ENCODE results near the gene LAMB3. TPM values are rescaled to one million over a fixed set of nuclear protein-coding genes. Genes with fewer than 3 reads are reported as not detected.
A peak's percentile ranks its signal among the peaks of the same experiment; 100 is the strongest.

The LAMB3 gene
- polyA plus RNA-seq, 1 of the 3 experiments (the other 2 are of a cell fraction), result 18.0 TPM

DNA sequence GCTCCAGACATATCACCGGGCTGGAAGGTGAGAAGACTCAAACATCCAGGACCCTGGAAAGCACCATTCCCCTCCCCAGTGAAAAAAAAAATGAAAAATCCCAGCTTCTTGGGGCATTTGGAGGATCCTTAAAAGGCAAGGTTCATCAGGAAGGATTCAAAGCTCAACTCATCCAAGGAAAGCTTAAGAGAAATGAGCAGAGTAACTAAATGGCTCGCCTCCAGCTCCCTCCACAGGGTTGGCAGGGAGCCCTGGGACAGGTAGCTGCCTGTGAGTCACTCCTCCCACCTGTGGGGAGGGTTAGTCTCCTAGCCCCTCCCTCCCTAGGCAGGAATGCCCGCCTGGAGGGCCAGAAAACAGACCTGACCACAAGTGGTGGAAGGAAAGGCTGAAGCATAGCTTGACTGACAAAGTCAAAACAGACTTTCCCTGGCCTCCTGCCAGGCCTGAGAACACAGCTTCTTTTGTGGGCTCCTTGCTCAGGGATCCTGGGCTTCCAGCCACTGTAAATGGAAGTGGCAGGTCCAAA is 712 bp upstream of the LAMB3 start (continued):
- TF ChIP-seq CTCF (IDR thresholded peaks at IDR 0.05) (no peak), TAF1 (IDR thresholded peaks at IDR 0.05; ENCODE audit: borderline replicate concordance, low read depth, low read length) (no peak), YY1 (IDR thresholded peaks at IDR 0.05; ENCODE audit: low read depth) (no peak), RXRA (IDR thresholded peaks at IDR 0.05; ENCODE audit: borderline replicate concordance, low read depth) (peak; percentile 27; the same call in 1 of the 2 replicates), GABPA (IDR thresholded peaks at IDR 0.05; ENCODE audit: low read depth) (no peak), RFX5 (IDR thresholded peaks at IDR 0.05; ENCODE audit: low read length) (no peak), FOSL2 (IDR thresholded peaks at IDR 0.05; ENCODE audit: borderline replicate concordance, low read depth) (peak; percentile 59; the same call in 1 of the 2 replicates), MEF2A (IDR thresholded peaks at IDR 0.05; ENCODE audit: borderline replicate concordance, low read depth) (no peak), POLR2AphosphoS5 (IDR thresholded peaks at IDR 0.05; ENCODE audit: low read depth, low read length) (no peak), SMC3 (IDR thresholded peaks at IDR 0.05; ENCODE audit: low read depth, low read length) (no peak), ELF1 (IDR thresholded peaks at IDR 0.05) (no peak), FOXJ3 (CRISPR knock-in tag; IDR thresholded peaks at IDR 0.05) (no peak), RAD21 (IDR thresholded peaks at IDR 0.05; ENCODE audit: low read length) (no peak)
- TF ChIP-seq, protein P1, sequence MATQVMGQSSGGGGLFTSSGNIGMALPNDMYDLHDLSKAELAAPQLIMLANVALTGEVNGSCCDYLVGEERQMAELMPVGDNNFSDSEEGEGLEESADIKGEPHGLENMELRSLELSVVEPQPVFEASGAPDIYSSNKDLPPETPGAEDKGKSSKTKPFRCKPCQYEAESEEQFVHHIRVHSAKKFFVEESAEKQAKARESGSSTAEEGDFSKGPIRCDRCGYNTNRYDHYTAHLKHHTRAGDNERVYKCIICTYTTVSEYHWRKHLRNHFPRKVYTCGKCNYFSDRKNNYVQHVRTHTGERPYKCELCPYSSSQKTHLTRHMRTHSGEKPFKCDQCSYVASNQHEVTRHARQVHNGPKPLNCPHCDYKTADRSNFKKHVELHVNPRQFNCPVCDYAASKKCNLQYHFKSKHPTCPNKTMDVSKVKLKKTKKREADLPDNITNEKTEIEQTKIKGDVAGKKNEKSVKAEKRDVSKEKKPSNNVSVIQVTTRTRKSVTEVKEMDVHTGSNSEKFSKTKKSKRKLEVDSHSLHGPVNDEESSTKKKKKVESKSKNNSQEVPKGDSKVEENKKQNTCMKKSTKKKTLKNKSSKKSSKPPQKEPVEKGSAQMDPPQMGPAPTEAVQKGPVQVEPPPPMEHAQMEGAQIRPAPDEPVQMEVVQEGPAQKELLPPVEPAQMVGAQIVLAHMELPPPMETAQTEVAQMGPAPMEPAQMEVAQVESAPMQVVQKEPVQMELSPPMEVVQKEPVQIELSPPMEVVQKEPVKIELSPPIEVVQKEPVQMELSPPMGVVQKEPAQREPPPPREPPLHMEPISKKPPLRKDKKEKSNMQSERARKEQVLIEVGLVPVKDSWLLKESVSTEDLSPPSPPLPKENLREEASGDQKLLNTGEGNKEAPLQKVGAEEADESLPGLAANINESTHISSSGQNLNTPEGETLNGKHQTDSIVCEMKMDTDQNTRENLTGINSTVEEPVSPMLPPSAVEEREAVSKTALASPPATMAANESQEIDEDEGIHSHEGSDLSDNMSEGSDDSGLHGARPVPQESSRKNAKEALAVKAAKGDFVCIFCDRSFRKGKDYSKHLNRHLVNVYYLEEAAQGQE (IDR thresholded peaks at IDR 0.05; ENCODE audit: low read depth, low read length), result peak; percentile 89
- TF ChIP-seq, protein P2, sequence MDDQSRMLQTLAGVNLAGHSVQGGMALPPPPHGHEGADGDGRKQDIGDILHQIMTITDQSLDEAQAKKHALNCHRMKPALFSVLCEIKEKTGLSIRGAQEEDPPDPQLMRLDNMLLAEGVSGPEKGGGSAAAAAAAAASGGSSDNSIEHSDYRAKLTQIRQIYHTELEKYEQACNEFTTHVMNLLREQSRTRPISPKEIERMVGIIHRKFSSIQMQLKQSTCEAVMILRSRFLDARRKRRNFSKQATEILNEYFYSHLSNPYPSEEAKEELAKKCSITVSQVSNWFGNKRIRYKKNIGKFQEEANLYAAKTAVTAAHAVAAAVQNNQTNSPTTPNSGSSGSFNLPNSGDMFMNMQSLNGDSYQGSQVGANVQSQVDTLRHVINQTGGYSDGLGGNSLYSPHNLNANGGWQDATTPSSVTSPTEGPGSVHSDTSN (IDR thresholded peaks at IDR 0.05), result peak; percentile 87

DNA sequence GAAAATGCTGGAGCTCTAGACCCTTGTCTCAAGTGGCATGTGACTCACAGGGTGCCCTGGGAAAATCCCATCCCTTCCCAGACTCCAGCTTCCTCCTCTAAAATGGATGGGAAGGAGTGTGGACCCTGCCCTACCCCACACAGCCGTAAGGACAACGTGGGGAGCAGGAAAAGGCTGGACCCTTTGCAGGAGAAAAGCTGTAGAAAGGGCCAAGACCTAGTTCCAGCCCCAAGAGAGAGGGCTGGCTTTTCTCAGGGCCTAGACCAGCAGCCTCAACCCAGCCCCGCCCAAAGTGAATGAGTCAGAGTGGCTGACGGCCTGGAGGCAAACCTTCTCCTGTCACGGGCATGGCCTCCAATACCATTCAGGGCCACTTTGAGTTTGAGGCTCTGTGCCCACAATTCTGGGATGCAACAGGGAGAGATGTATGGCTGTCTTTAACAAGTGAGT is 1.1 kb downstream of the LAMB3 start:
- DNase-seq, result no peak
- Histone ChIP-seq H3K36me3 (replicated peaks in 1 of 2; ENCODE audit: control insufficient read depth in 1 of 2, insufficient read depth in 2 of 2, low read length in 1 of 2) (no peaks in the 10 kb centered on the region), H3F3A (replicated peaks; ENCODE audit: insufficient read depth) (peaks cover 33% of the 10 kb centered on the region), H3K27me3 (ENCODE audit: insufficient read depth) (no peaks in the 10 kb centered on the region), H3K79me2 (ENCODE audit: insufficient read depth) (no peaks in the 10 kb centered on the region; the same call in 1 of the 2 replicates), H3K9me2 (no peaks in the 10 kb centered on the region), H2AFZ (ENCODE audit: low read depth) (peak overlapping the region; percentile 24; the same call in 1 of the 2 replicates), H3K9ac (peak overlapping the region; percentile 26; the same call in 1 of the 2 replicates), H3K4me2 (peak overlapping the region; percentile 72), H3K27ac (ENCODE audit: low read depth in 2 of 2, low read length in 1 of 2) (peak overlapping the region; percentile 82 to 97), H3K9me3 (no peaks in the 10 kb centered on the region), H4K20me1 (ENCODE audit: insufficient read depth) (no peaks in the 10 kb centered on the region), H3K4me3 (ENCODE audit: low read depth in 2 of 2, low read length in 1 of 2) (no peak overlapping the region), H3K4me1 (ENCODE audit: control insufficient read depth in 1 of 2, insufficient read depth in 2 of 2, low read depth in 1 of 2, low read length in 1 of 2) (peaks cover 47 to 65% of the 10 kb centered on the region in 2 experiments)
- ChIA-PET POLR2A (no interaction called here), CTCF (interaction anchor here (1.4 to 2.2 kb wide), 2 partner anchors 22 to 75 kb away, joined by 3 to 8 read pairs; no protein-coding TSS in a partner anchor)
- WGBS (ENCODE audit: low lambda C conversion rate), result 10% methylated on average over 5 of the region's 5 CpGs
- no peak for TF ChIP-seq FOXJ3 (CRISPR knock-in tag; IDR thresholded peaks at IDR 0.05)
- no peak for TF ChIP-seq GABPA (IDR thresholded peaks at IDR 0.05; ENCODE audit: low read depth)
- no peak for TF ChIP-seq ZBTB33 (IDR thresholded peaks at IDR 0.05; ENCODE audit: borderline replicate concordance, low read depth)
- no peak for TF ChIP-seq RCOR1 (IDR thresholded peaks at IDR 0.05; ENCODE audit: low read length)
- TF ChIP-seq TCF12 (IDR thresholded peaks at IDR 0.05), result peak; percentile 86
- no peak for TF ChIP-seq SMC3 (IDR thresholded peaks at IDR 0.05; ENCODE audit: low read depth, low read length)
- TF ChIP-seq POLR2AphosphoS5 (IDR thresholded peaks at IDR 0.05; ENCODE audit: low read depth, low read length), result no peak; the same call in 1 of the 2 replicates
- no peak for TF ChIP-seq ELF1 (IDR thresholded peaks at IDR 0.05)
- TF ChIP-seq FOXM1 (IDR thresholded peaks at IDR 0.05; ENCODE audit: low read depth), result no peak
- TF ChIP-seq, protein P2 (IDR thresholded peaks at IDR 0.05), result peak; percentile 66; the same call in 1 of the 2 replicates
- TF ChIP-seq CHD2 (IDR thresholded peaks at IDR 0.05; ENCODE audit: low read length, partially characterized antibody), result no peak
- TF ChIP-seq YY1 (IDR thresholded peaks at IDR 0.05; ENCODE audit: low read depth), result no peak
- TF ChIP-seq JUND (IDR thresholded peaks at IDR 0.05), result peak; percentile 75
- TF ChIP-seq NFIC (IDR thresholded peaks at IDR 0.05; ENCODE audit: borderline replicate concordance), result no peak; the same call in 1 of the 2 replicates
